IPS-20b (cell line): ENCODE results near the gene APEX2.
"Not testable (repeated sequence)": the region's sequence is repeated elsewhere in the genome, so short reads cannot be mapped to it uniquely, and the experiment has no call there.

Experiments
- H3K27ac ChIP-seq: one replicate; pipeline ENCODE4 v1.5.1; 2013; ENCODE audit warnings: low read length
- H3K27me3 ChIP-seq: 2 replicates; pipeline ENCODE4 v1.6.1; 2013; ENCODE audit warnings: mild to moderate bottlenecking, low read length, inconsistent platforms; ENCODE audit not compliant: insufficient read depth
- H3K36me3 ChIP-seq: 2 replicates; pipeline ENCODE4 v1.6.1; 2013; ENCODE audit warnings: low read depth, mild to moderate bottlenecking, inconsistent platforms, low read length, moderate library complexity; ENCODE audit not compliant: insufficient read depth
- H3K4me1 ChIP-seq: 2 replicates; pipeline ENCODE4 v1.6.1; 2013; ENCODE audit warnings: mild to moderate bottlenecking, control low read depth, inconsistent platforms, low read length, moderate library complexity; ENCODE audit not compliant: insufficient read depth
- H3K4me3 ChIP-seq: 2 replicates; pipeline ENCODE4 v1.5.1; 2013; ENCODE audit warnings: mild to moderate bottlenecking, low read length, inconsistent platforms
- H3K9ac ChIP-seq: 2 replicates; pipeline ENCODE4 v1.6.1; 2013; ENCODE audit warnings: low read depth, mild to moderate bottlenecking, inconsistent platforms, low read length, moderate library complexity
- H3K9me3 ChIP-seq: 2 replicates; pipeline ENCODE4 v1.6.1; 2013; ENCODE audit warnings: mild to moderate bottlenecking, low read depth, low read length, inconsistent platforms; ENCODE audit not compliant: insufficient read depth

Gene APEX2

DNA sequence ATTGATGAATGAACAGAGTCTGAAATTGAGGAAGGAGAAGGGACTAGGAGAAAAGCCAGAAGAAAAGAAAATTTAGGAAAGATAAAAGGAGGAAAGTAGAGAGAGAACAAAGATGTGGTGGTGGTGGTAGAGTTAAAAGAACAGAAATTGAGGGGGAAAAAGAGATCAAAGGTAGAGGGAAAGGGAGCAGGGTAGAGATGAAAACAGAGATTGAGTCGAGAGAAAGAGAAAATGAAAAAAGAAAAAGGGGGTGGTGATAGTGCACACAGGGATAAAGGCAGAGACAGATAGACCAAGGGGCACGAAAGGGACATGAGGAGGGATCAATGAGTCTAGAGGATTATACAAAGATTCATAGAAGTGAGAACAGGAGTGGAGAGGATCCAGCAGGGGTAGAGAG lies 26.7 kb downstream of the APEX2 start:
- no peaks in the 10 kb centered on the region for H3K9me3 ChIP-seq
- no peak overlapping the region for H3K27ac ChIP-seq

DNA sequence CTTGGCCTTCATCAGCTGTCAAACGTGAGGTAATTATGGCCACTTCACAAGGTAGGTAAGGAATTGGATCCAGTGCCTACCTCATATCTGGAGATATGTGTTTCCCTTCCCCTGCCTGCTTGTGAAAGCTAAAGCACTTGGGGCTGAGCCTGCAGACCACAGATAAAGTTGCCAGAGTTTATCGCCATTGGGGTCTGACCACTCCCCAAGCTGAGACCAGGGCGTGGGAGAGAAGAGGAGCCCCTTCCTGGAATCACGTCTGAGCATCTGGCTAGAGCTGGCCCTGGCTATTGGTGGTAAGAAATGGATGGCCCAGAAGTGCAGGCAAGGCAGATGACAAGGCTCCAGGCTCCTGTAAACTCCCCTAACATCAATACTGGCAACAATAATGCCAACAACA lies 27.9 kb downstream of the APEX2 start:
- Histone ChIP-seq H3K4me3 (no peak overlapping the region), H3K4me1 (no peaks in the 10 kb centered on the region), H3K27ac (no peak overlapping the region), H3K9me3 (no peaks in the 10 kb centered on the region), H3K9ac (no peak overlapping the region), H3K36me3 (no peaks in the 10 kb centered on the region), H3K27me3 (no peaks in the 10 kb centered on the region)

More for the DNA sequence above, 26.7 kb downstream of the APEX2 start:
- no peaks in the 10 kb centered on the region for H3K27me3 ChIP-seq
- H3K9ac ChIP-seq, result no peak overlapping the region
- no peaks in the 10 kb centered on the region for H3K4me1 ChIP-seq
- no peak overlapping the region for H3K4me3 ChIP-seq
- no peaks in the 10 kb centered on the region for H3K36me3 ChIP-seq

DNA sequence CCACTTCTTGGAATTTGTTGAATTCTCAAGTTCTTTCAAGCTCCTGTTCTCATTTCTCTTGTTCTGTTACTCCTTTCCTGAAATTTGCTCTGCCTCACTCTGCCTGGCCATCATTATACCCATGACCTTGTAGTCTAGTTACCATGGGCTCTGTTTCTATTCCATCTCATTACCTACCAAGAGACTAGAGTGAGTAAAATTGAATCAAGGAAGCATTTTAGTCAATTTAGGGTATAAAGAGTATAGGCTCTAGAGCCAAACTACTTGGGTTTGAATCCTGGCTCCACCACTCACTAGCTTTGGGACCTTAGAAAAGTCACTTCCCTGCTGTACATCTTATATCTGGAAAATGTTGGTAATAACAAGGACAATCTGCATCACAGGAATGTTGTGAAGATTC lies 28.4 kb downstream of the APEX2 start:
- Histone ChIP-seq H3K4me3 (no peak overlapping the region), H3K27me3 (no peaks in the 10 kb centered on the region), H3K9ac (no peak overlapping the region), H3K4me1 (no peaks in the 10 kb centered on the region), H3K27ac (no peak overlapping the region), H3K36me3 (no peaks in the 10 kb centered on the region), H3K9me3 (no peaks in the 10 kb centered on the region)

DNA sequence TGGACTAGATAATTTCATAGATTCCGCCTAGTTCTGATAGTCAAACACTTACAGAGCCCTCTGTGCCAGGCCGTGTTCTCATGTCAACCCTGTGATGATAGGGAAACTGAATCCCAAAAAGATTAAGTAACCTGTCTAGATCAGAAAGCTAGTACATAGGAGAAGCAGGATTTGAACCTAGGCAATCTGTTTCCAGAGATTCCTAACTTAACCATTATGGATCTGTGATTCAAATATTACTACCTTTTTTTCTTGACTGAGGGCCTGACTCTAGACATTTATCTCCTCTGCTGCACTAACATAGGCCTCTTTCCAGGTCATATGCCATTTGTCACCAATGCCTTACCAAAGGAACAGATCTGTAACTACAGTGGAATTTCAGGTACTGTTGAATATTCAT lies 29.1 kb downstream of the APEX2 start:
- H3K9ac ChIP-seq, result no peak overlapping the region
- H3K4me1 ChIP-seq, result no peaks in the 10 kb centered on the region
- H3K36me3 ChIP-seq, result no peaks in the 10 kb centered on the region
- no peak overlapping the region for H3K4me3 ChIP-seq
- no peaks in the 10 kb centered on the region for H3K9me3 ChIP-seq
- no peak overlapping the region for H3K27ac ChIP-seq
- H3K27me3 ChIP-seq, result no peaks in the 10 kb centered on the region

DNA sequence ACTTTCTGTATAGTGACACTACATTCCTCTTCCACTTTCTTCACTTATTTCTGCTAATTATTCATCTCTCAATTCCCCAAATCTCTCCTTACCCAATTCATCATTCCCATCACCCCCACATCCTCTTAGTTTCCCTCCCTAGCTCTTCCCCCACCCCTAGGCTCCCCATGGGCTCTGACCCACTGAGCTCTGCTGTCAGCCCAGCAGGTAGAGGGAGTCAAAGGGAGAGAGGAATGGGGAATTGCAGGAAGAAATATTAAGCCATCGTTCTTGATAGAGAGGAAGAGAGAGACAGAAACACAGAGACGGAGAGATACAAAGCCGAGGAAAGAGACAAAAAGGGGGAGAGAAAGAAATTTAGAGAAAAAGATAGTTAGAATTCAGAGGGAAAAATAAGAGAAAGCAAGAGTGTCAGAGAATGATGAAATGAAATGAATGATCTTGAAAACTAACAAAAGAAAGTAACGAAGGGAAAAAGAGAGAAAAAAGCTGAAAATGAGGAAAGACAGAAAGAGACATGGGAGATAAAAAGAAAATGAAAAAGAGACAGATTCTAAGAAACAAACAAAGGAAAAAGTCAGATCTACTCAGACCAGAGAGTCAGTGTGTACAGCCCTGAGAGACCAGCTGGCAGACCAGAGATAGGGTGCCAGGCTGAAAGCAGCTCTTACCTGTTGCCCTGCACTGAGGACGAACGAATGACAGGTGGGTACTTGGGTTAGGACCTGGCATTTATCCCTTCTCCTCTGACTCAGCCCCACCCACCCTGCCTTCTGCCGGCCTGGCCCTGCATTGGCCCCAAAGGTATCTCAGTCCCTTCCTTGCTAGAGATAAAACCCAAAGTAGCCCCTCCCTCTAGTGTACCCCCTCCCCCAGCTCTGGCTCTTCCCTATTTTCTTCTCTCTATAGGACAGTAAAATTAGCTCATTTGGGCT lies 30.4 kb downstream of the APEX2 start, which contains the start of gene ALAS2:
TSS of gene ALAS2 (minus strand) at position 707 of the 935 bp plus-strand sequence. CDS start 4,977 bp downstream, outside the sequence.
- no peaks in the 10 kb centered on the region; the same call in 1 of the 2 replicates for H3K9me3 ChIP-seq
- no peak within 1 kb of the TSS for H3K9ac ChIP-seq
- H3K4me3 ChIP-seq, result no peak within 1 kb of the TSS
- H3K27ac ChIP-seq, result no peak within 1 kb of the TSS
- H3K4me1 ChIP-seq, result no peaks in the 10 kb centered on the region
- no peaks in the 10 kb centered on the region for H3K27me3 ChIP-seq
- H3K36me3 ChIP-seq, result no peaks in the 10 kb centered on the region

DNA sequence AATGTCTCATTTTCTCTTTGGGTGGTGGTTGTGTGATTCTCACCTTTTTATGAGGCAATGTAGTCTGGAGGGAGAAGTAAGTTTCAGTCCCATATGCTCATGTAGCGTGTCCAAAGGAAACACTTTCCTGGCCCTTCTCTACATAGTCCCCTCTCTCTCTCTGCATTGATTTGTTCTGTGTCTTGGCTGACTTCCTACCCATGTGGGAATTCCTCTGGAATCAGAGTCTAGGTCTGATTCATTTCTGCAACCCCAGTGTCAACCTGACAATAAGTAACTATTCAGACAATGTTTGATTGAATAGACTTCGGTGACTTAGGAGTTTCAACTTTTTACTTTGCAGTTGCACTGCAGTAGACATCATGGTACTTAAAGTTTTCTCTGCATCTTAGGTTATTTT lies 33.3 kb downstream of the APEX2 start:
- no peak overlapping the region for H3K9ac ChIP-seq
- no peak overlapping the region for H3K27ac ChIP-seq
- H3K27me3 ChIP-seq, result no peaks in the 10 kb centered on the region
- no peaks in the 10 kb centered on the region for H3K4me1 ChIP-seq
- H3K36me3 ChIP-seq, result no peaks in the 10 kb centered on the region
- H3K9me3 ChIP-seq, result no peaks in the 10 kb centered on the region; the same call in 1 of the 2 replicates
- H3K4me3 ChIP-seq, result no peak overlapping the region

DNA sequence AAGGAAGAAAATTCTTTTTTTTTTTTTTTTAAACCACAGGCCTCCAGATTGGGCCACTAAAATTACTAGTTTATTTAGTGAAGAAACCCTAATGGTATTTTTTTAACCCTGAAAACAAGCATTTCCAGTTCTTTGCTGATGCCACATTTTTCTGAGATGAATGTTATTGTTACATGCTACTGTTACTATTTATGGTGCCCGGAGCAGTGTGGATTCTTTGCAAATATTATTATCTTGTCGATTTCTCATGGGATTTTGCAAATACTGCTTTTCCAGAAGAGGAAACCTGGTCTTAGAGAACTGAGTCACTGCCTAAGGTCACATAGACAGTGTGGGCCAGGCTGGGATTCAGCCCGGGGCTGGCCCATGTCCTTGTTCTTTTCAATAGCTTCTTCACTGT lies 39.3 kb downstream of the APEX2 start:
- no peaks in the 10 kb centered on the region for H3K27me3 ChIP-seq
- no peak overlapping the region for H3K4me3 ChIP-seq
- no peaks in the 10 kb centered on the region for H3K4me1 ChIP-seq
- no peaks in the 10 kb centered on the region for H3K36me3 ChIP-seq
- no peak overlapping the region for H3K27ac ChIP-seq
- H3K9ac ChIP-seq, result no peak overlapping the region
- H3K9me3 ChIP-seq, result no peaks in the 10 kb centered on the region; the same call in 1 of the 2 replicates

DNA sequence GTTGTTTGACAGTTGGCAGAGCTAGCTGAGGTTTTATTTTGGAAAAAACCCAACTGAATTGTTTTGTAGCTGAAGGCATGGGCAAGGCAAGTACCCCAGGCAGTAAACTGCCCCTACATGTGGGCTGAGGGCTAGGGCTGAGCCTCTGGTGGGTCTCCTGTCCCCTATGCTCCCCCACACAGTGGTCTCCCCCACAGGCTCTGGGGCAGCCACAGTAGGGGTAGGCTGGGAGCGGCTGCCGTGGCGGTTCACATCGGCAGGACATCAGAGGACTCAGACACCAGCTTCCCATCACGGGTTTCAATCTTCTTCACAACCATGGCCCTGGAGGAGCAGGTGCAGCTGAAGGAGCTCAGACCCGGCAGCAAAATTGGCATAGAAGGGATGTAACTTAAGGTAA lies 41.4 kb downstream of the APEX2 start:
- Histone ChIP-seq H3K9ac (no peak overlapping the region), H3K27me3 (no peaks in the 10 kb centered on the region), H3K9me3 (no peaks in the 10 kb centered on the region), H3K4me1 (no peaks in the 10 kb centered on the region), H3K36me3 (no peaks in the 10 kb centered on the region), H3K4me3 (no peak overlapping the region), H3K27ac (no peak overlapping the region)

DNA sequence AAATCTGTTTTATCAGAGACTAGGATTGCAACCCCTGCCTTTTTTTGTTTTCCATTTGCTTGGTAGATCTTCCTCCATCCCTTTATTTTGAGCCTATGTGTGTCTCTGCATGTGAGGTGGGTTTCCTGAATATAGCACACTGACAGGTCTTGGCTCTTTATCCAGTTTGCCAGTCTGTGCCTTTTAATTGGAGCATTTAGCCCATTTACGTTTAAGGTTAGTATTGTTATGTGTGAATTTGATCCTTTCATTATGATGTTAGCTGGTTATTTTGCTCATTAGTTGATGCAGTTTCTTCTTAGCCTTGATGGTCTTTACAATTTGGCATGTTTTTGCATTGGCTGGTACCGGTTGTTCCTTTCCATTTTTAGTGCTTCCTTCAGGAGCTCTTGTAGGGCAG lies 50.4 kb downstream of the APEX2 start:
- not testable (repeated sequence) for H3K9ac ChIP-seq, H3K36me3 ChIP-seq, H3K27me3 ChIP-seq, H3K27ac ChIP-seq, H3K9me3 ChIP-seq, H3K4me1 ChIP-seq, H3K4me3 ChIP-seq

DNA sequence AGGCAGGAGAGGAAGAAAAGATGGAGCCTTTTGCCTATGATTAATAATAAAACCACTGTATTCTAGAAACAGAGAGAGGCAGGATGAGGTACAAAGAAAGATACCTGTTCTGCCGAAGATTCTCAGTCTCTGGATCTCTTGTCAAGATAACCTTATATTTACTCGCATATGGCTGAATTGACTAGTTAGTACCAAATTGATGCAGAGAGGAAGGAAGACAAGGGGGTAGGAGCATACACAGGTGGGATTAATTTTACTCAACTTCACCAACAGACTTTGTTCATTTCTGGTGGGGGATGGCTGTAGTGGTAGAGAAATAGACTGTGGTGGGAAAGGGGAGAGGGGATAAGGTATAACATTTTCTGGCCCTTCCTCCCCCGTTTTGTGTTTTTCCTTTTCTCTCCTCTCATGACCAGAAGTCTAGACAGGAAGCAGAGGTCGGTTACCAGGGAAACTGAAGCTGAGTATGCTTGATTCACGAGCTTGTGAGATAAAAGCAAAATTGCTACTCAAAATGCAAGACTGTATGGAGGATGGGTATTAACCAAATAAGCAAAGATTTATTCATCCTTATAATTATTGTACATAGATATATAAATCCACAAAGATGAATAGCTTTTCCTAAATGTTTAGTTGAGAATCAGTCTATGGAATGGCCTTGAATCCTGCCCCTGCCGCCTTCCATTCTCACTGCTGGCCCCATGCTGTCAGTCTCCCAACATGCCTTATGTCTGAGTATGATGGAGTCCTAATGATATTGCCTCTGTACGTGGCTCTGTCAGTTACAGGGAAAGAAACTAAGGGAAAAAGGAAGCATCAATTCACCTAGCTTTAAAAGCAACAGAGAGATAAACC lies 56.9 kb downstream of the APEX2 start:
- no peaks in the 10 kb centered on the region for H3K36me3 ChIP-seq
- no peaks in the 10 kb centered on the region for H3K4me1 ChIP-seq
- H3K4me3 ChIP-seq, result no peak overlapping the region
- H3K9ac ChIP-seq, result no peak overlapping the region
- H3K9me3 ChIP-seq, result no peaks in the 10 kb centered on the region; the same call in 1 of the 2 replicates
- H3K27ac ChIP-seq, result no peak overlapping the region
- H3K27me3 ChIP-seq, result no peaks in the 10 kb centered on the region

DNA sequence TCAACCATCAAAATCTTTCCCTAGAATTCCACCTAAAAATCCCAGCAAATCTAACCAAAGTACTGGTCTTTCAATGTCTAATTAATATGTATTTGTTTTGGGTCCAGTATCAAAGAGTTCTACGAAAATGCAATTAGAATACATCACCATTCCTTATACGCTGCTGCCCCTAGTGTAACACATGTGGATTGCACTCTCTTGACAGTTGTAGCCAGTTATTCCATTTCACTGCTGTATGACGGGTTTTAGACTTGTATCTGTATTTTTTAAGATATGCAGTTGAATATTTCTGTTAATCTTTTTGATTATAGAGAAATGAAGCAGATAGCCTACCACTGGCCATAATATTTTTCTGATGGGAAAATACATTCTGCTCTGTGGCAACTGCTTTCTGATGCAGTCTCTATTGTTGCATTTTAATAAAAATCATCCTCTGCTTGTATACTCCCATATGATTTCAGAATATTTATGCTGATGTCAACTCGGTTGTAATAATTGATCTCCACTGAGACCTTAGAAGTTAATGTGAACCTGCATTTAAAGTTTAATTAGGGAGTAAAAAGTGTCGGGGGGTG lies 57.6 kb downstream of the APEX2 start:
- H3K4me1 ChIP-seq, result no peaks in the 10 kb centered on the region
- no peaks in the 10 kb centered on the region for H3K36me3 ChIP-seq
- no peaks in the 10 kb centered on the region; the same call in 1 of the 2 replicates for H3K9me3 ChIP-seq
- no peaks in the 10 kb centered on the region for H3K27me3 ChIP-seq
- no peak overlapping the region for H3K9ac ChIP-seq
- H3K4me3 ChIP-seq, result no peak overlapping the region
- no peak overlapping the region for H3K27ac ChIP-seq
